Endothelial cell of umbilical vein (primary cell): ENCODE results near the gene TAF3. TPM values are rescaled to one million over a fixed set of nuclear protein-coding genes. Genes with fewer than 3 reads are reported as not detected.

Experiments used
- BruUV-seq: library from RNA; stranded (reverse); fragments of 400-500 nt; replicated peaks from 2 replicates; lab custom pipeline; 2021; lab: Mats Ljungman, UMichigan
- CTCF ChIA-PET: fragments of 300-600, 350-600 bp; sonication (Branson Sonifier 250); formaldehyde crosslinking; loops from one replicate; lab custom pipeline; 2021; ENCODE audit warnings: antibody characterized with exemption, inconsistent platforms; lab: Charles Lee
- POLR2A ChIA-PET: fragments of 300-600, 350-600 bp; sonication (Branson Sonifier 250); formaldehyde crosslinking; loops from one replicate; lab custom pipeline; 2021; ENCODE audit warnings: antibody characterized with exemption, inconsistent platforms; lab: Charles Lee
- DNase-seq: peaks from one replicate; pipeline ENCODE4 v3.0.0-alpha.2; 2011; ENCODE audit warnings: low read depth, low spot score
- FAIRE-seq: peaks from 2 replicates; lab custom pipeline; 2011; peaks lifted over from hg19 to GRCh38; lab: Jason Lieb, UNC
- H2AFZ ChIP-seq: 2 replicates; pipeline ENCODE4 v1.6.0; 2012; ENCODE audit warnings: low read depth, low read length, control low read depth, inconsistent platforms
- H3K27ac ChIP-seq: 2 replicates; pipeline ENCODE4 v1.5.1; 2011; ENCODE audit warnings: low read depth, mild to moderate bottlenecking, control low read depth, low read length, moderate library complexity; ENCODE audit not compliant: insufficient read depth
- H3K27me3 ChIP-seq, 2 experiments: 2 replicates each; pipeline versions ENCODE4 v1.6.0 to v1.6.1; 2011; ENCODE audit warnings: low read length in 2 of 2, mixed read lengths in 1 of 2; ENCODE audit not compliant: control insufficient read depth in 2 of 2, insufficient read depth in 2 of 2
- H3K36me3 ChIP-seq, 2 experiments: 2 replicates in 1 of 2; 3 replicates in 1 of 2; pipeline ENCODE4 v1.5.1; 2011; ENCODE audit warnings: low read length in 2 of 2, mild to moderate bottlenecking in 1 of 2, moderate library complexity in 1 of 2; ENCODE audit not compliant: control insufficient read depth in 2 of 2, insufficient read depth in 2 of 2; ENCODE audit errors: extremely low read depth in 1 of 2
- H3K4me1 ChIP-seq: 3 replicates; pipeline ENCODE4 v1.5.1; 2011; ENCODE audit warnings: mild to moderate bottlenecking, low read length; ENCODE audit not compliant: control insufficient read depth, insufficient read depth; ENCODE audit errors: extremely low read depth
- H3K4me2 ChIP-seq: 2 replicates; pipeline ENCODE4 v1.6.1; 2011; ENCODE audit warnings: low read length, control low read depth, mixed read lengths; ENCODE audit not compliant: insufficient read depth
- H3K4me3 ChIP-seq, 3 experiments: fragments of 200-600 bp in 1 of 3; sonication (generic), shearing (Covaris generic) in 1 of 3; replicated peaks in 1 of 3; 2 replicates each; pipeline ENCODE4 v1.5.1; 2011 to 2016; ENCODE audit warnings: control low read depth in 3 of 3, low read length in 3 of 3, mild to moderate bottlenecking in 2 of 3, inconsistent platforms in 1 of 3, low read depth in 1 of 3, moderate library complexity in 1 of 3; ENCODE audit not compliant: insufficient read depth in 1 of 3
- H3K79me2 ChIP-seq: 2 replicates; pipeline ENCODE4 v1.6.0; 2012; ENCODE audit warnings: low read length, inconsistent platforms; ENCODE audit not compliant: control insufficient read depth, insufficient read depth
- H3K9ac ChIP-seq: replicated peaks from 2 replicates; pipeline ENCODE3; 2011; ENCODE audit warnings: low read length, control low read depth; ENCODE audit not compliant: insufficient read depth; ENCODE audit errors: extremely low read depth
- H3K9me1 ChIP-seq: replicated peaks from 3 replicates; pipeline ENCODE4 v1.6.0; 2011; ENCODE audit warnings: mild to moderate bottlenecking, low read length; ENCODE audit not compliant: control insufficient read depth, insufficient read depth; ENCODE audit errors: extremely low read depth
- H3K9me3 ChIP-seq: replicated peaks from 2 replicates; pipeline ENCODE4 v1.5.1; 2012; ENCODE audit warnings: low read length, inconsistent platforms; ENCODE audit not compliant: control insufficient read depth, insufficient read depth
- H4K20me1 ChIP-seq: replicated peaks from 2 replicates; pipeline ENCODE3; 2011; ENCODE audit warnings: mild to moderate bottlenecking, low read length; ENCODE audit not compliant: control insufficient read depth, insufficient read depth; ENCODE audit errors: extremely low read depth
- EZH2 ChIP-seq: IDR thresholded peaks from 2 replicates; pipeline ENCODE4 v1.6.1; 2012; ENCODE audit warnings: borderline replicate concordance, low read depth, mild to moderate bottlenecking, moderate library complexity, low read length, inconsistent platforms; ENCODE audit not compliant: severe bottlenecking
- FOS ChIP-seq: IDR thresholded peaks from 2 replicates; pipeline ENCODE4 v1.6.1; 2011; ENCODE audit warnings: mild to moderate bottlenecking, low read length, moderate library complexity, borderline replicate concordance; ENCODE audit not compliant: insufficient read depth
- GATA2 ChIP-seq: IDR thresholded peaks from 2 replicates; pipeline ENCODE4 v1.7.0; 2011; ENCODE audit warnings: low read depth, mild to moderate bottlenecking, moderate library complexity, mixed read lengths, low read length; ENCODE audit not compliant: insufficient read length, insufficient read depth
- JUN ChIP-seq: IDR thresholded peaks from 2 replicates; pipeline ENCODE4 v1.6.1; 2011; ENCODE audit warnings: borderline replicate concordance, low read depth; ENCODE audit not compliant: insufficient read length, insufficient read depth
- MYC ChIP-seq: IDR thresholded peaks from one replicate; pipeline ENCODE4 v1.6.1; 2011; ENCODE audit warnings: mild to moderate bottlenecking, low read depth, low read length
- POLR2A ChIP-seq: IDR thresholded peaks from 2 replicates; pipeline ENCODE4 v1.6.1; 2012; ENCODE audit warnings: low read depth, mild to moderate bottlenecking, control low read depth, low read length
- POLR2AphosphoS5 ChIP-seq: IDR thresholded peaks from 2 replicates; pipeline ENCODE4 v1.6.1; 2012; ENCODE audit warnings: low read depth, mild to moderate bottlenecking, control low read depth, low read length, moderate library complexity; ENCODE audit not compliant: insufficient read depth
- dilution Hi-C: fragments of 300-500 bp; cut with MboI; formaldehyde crosslinking; loops from one replicate; pipeline ENCODE4 v1.15.0; 2019; ENCODE audit warnings: low sequenced_read_pairs; ENCODE audit not compliant: extremely low pct_ligation_motif_present
- intact Hi-C: fragments of 100-400 bp; cut with micrococcal nuclease; formaldehyde crosslinking; loops from one replicate; pipeline ENCODE4 v1.10.0; 2022
- polyA plus RNA-seq, 4 experiments: library from polyadenylated mRNA; depleted of rRNA in 3 of 4; stranded (reverse) in 3 of 4; unstranded in 1 of 4; fragments of >200 nt; gene quantifications; 2 replicates each; pipeline versions ENCODE4 v1.2.1 to v1.2.3, GENCODE V29; 2011 to 2012; ENCODE audit warnings: missing spikeins in 1 of 4
- total RNA-seq: library from RNA; stranded (reverse); gene quantifications from 2 replicates; pipeline ENCODE4 v1.2.3, GENCODE V29; 2021
- TF ChIP-seq, protein P1 (sequence below): IDR thresholded peaks from 2 replicates; pipeline ENCODE4 v1.6.1; 2011; ENCODE audit not compliant: insufficient read depth, insufficient read length
- TF ChIP-seq, protein P2 (sequence below), 2 donors: IDR thresholded peaks; 1 replicate in 1 of 2; 2 replicates in 1 of 2; pipeline ENCODE4 v1.5.1; 2011; ENCODE audit warnings: low read length in 2 of 2, mild to moderate bottlenecking in 2 of 2, moderate library complexity in 2 of 2, control low read depth in 1 of 2, inconsistent platforms in 1 of 2, low read depth in 1 of 2; ENCODE audit not compliant: insufficient read depth in 1 of 2; ENCODE audit errors: extremely low read depth in 1 of 2

TAF3 gene
- total and polyA plus RNA-seq, 2 donors (not counting 3 experiments of a cell fraction or from before 2014, with no cell fraction given), result 2.4 to 10.5 TPM

DNA sequence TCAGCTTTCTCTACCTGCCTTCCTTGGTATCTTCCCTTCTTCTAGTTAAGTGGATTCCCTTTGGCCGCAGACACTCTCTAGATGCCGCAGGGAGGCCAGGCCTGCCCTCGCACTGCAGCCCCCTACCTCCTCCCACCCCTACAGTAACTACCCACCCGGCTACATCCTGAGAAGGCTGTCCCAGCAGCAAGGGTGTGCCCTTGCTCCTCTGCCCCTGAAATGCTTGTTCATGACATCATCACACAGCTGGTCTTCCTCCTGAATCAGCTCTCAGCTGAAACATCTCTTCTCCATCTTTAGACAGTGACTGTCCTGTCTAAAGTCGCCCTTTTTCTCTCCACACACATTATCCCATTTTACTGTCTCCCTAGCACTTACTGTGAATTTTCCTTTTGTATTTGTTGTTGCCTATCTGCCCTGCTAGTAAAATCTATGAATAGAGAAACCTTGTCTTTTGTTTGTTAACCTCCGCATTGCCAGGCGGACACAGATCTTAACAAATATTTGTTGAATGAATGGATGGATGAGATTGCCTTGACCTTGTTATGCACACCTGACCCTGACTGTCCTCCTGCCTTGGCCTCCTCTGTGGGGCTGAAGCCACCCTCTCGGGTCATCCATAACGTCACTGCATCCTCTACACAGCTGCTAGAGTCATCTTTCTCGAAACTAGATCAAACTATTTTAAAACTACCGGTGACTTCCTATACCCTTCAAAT is 127.3 kb downstream of the TAF3 start:
- Histone ChIP-seq H3K9me1 (no peaks in the 10 kb centered on the region), H3K4me2 (no peak overlapping the region), H3K9me3 (no peaks in the 10 kb centered on the region), H3K36me3 (no peaks in the 10 kb centered on the region), H3K79me2 (peaks cover 6% of the 10 kb centered on the region), H3K4me1 (peaks cover 26% of the 10 kb centered on the region), H3K27me3 (no peaks in the 10 kb centered on the region), H3K4me3 (no peak overlapping the region), H2AFZ (no peak overlapping the region), H4K20me1 (no peaks in the 10 kb centered on the region), H3K27ac (no peak overlapping the region), H3K9ac (no peak overlapping the region)
- dilution Hi-C loops (no loop called here), intact Hi-C loops (no loop called here)
- ChIA-PET CTCF (no interaction called here), POLR2A (no interaction called here)
- DNase-seq (no peak), FAIRE-seq (no peak)
- no peak for TF ChIP-seq GATA2
- TF ChIP-seq MYC, result no peak
- TF ChIP-seq JUN, result no peak
- TF ChIP-seq, protein P1, sequence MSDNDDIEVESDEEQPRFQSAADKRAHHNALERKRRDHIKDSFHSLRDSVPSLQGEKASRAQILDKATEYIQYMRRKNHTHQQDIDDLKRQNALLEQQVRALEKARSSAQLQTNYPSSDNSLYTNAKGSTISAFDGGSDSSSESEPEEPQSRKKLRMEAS, result no peak
- TF ChIP-seq, protein P2, sequence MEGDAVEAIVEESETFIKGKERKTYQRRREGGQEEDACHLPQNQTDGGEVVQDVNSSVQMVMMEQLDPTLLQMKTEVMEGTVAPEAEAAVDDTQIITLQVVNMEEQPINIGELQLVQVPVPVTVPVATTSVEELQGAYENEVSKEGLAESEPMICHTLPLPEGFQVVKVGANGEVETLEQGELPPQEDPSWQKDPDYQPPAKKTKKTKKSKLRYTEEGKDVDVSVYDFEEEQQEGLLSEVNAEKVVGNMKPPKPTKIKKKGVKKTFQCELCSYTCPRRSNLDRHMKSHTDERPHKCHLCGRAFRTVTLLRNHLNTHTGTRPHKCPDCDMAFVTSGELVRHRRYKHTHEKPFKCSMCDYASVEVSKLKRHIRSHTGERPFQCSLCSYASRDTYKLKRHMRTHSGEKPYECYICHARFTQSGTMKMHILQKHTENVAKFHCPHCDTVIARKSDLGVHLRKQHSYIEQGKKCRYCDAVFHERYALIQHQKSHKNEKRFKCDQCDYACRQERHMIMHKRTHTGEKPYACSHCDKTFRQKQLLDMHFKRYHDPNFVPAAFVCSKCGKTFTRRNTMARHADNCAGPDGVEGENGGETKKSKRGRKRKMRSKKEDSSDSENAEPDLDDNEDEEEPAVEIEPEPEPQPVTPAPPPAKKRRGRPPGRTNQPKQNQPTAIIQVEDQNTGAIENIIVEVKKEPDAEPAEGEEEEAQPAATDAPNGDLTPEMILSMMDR (IDR thresholded peaks at IDR 0.05; ENCODE audit: extremely low read depth in 1 of 2, insufficient read depth in 1 of 2, low read depth in 1 of 2, low read length in 2 of 2), result no peak
- no peak for TF ChIP-seq FOS
- TF ChIP-seq POLR2AphosphoS5, result no peak
- TF ChIP-seq POLR2A, result no peak
- no peak for TF ChIP-seq EZH2
- BruUV-seq, result no TSS peak
